Activated CD8-positive, alpha-beta memory T cell treated with anti-CD3 and anti-CD28 coated beads, Interleukin-2, amount 50 U/mL, for 48 hours (primary cell): ENCODE results near the gene EMID1.
A peak's percentile ranks its signal among the peaks of the same experiment; 100 is the strongest.

ENCODE experiments used
- DNase-seq: peaks from one replicate; pipeline ENCODE4 v3.0.0-alpha.2; 2020

Gene EMID1

DNA sequence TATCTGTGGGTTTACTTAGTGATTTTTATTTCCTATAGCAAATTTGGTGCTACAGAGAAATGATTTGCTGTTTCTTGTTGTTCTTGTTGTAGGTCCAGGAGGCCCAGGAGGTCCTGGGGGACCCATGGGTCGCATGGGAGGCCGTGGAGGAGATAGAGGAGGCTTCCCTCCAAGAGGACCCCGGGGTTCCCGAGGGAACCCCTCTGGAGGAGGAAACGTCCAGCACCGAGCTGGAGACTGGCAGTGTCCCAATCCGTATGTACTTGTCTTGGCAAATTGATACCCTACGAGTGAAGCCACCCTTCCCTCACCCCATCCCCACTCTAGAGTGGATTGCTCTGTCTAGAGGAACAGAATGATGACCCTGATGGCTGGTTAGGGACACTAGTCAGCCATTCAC is 92.9 kb downstream of the EMID1 start:
- DNase-seq = no peak

DNA sequence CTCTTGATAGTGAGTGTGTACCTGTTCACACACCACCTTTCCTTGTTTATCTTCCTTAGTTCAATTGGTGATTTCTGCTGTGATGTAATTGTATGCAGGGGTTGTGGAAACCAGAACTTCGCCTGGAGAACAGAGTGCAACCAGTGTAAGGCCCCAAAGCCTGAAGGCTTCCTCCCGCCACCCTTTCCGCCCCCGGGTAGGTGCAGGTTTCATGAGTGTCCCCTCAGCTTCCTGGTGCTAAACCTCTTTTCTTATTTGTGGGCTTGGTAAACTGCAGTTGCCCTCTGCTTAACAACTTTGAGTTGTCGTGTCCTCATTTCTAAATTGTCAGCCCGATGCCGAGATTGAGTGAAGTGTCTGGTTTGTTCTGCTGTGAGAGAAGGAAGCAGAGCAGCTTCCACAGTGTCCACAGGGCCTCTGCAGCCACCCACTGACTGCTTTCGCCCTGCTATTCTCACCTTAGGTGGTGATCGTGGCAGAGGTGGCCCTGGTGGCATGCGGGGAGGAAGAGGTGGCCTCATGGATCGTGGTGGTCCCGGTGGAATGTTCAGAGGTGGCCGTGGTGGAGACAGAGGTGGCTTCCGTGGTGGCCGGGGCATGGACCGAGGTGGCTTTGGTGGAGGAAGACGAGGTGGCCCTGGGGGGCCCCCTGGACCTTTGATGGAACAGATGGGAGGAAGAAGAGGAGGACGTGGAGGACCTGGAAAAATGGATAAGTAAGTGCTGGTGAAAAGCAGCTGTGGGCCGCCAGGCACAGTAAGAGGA is 93.6 kb downstream of the EMID1 start:
- peak; percentile 38 for DNase-seq

DNA sequence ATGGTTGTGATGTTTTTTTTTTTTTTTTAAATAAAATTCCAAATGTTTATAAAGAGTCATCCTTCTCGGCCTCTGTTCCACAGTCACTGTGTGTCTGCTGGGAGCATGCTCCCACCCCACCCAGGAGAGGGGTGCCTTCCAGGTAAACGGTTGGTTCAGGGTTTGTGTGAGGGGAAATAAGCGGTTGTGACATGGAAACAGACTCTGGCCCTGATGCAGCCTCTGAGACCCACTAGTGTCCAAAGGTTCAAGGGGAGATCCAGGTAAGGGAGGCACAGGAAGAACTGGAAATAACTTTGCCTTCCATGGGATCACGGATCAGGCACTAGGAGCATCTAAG is 94.7 kb downstream of the EMID1 start:
- DNase-seq = no peak

DNA sequence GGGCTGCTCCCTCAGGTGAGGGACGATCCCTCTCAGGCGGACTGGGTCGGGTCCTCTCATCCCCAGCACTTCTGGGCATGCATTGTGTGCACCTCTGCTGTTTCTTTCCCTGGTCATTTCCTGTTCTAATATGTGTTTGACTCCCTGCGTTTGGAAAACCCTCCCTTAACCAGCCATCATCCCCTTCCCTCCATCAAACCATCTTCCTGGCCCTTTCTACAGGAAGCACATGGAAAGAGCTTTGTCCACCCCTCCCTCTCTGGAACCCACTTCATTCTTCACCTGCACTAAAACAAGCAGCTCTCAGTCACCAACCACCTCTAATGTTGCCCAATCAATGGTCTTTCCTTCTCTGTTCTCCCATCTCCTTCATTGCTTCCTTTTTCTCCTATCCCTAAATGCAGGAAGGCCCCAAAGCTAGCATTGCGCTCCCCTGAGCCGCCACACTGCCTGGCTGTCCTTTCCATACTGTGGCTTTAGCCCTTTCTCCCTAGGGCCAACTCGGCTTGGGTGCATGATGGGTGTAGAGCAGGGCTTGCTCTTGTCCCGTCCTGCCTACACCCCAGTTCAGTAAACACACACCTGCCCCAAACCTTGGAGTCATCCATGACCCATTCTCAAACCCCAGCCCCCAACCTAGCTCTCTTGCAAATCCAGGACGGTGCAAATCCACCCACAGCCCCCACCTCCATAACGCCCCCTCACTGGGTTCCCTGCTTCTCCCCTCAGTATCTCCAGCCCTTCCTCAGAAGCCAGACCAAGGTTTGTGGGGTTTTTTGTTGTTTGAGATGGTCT is 95.3 kb downstream of the EMID1 start:
- peak; percentile 62 for DNase-seq

DNA sequence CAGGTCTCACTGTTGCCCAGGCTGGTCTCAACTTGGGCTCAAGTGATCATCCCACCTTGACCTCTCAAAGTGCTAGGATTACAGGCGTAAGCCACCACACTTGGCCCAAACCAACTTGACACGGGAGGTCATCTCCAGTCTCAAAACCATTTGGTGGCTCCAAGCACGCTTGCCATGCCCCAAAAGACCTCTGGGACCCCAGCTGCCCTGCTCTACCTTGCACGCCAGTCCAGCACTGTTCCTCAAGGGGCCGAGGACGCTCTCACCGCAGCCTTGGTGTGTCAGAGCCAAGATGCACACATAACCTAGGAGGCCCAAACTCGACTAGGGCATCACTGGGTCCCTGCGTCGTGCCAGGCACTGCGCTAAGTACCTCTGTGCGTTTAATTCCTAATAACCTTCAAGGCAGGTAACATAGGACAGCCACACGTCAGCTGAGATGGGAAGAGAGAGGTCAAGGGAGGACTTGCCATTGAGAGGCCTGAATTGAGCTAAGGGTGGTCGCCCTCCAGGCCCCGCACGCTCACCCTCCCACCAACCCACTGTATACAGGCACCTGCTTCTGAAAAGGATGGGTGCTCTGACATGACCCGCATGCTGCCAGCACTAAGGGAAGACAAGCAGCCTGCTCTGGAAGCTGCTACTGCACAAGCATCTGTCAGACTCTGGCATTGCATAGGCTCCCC is 96.2 kb downstream of the EMID1 start:
- peak; percentile 57 for DNase-seq

DNA sequence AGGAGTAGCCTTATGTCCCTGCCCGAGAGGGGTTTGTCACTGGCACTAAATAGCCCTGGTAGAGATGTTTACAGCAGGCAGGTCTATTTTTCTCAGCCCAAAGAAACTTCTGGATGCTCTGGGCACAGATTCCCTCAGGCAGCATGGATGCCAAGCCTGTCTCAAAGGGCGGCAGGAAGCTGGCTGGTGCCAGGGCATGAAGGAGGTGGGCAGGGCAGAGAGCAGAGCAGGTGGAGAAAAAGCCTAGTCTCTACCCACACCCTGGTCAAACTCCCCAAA is 96.6 kb downstream of the EMID1 start:
- no peak for DNase-seq

DNA sequence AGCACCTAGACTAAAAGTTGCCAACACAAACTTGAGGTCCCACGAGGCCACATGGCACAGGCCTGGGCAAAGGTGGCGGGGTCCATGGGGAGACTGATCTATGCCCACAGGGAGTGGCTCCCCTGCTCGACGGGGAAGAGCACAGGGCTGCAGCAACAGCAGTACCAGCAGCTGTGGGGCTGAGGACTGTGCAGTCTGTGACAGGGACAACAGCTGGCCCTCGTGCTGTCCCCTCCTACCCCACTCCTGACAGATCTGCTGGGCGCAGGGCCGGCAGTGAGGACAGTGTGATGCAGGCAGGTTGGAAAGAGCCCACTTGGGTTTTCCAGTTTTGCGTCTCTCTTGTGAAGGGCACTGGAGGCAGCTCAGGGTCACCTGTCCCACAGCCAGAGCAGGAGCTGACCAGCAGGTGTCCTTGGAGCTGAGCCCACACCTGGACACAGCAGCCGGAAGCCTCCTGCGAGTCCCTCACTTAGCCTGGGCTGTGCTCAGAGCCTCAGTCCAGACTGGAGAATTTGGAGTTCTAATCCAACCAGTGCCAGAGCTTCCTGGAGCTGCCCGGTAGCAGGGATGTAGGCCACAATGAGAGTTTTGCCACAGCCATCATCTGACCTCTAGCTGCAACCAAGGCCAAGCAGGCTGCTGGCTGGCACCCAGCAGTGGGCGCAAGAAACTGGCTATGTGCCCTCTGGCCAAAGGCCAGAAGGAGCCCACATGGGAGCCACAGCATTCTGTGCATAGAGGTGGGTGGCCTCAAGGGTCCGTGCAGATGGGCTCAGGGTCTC is 97.2 kb downstream of the EMID1 start:
- DNase-seq = peak; percentile 50

DNA sequence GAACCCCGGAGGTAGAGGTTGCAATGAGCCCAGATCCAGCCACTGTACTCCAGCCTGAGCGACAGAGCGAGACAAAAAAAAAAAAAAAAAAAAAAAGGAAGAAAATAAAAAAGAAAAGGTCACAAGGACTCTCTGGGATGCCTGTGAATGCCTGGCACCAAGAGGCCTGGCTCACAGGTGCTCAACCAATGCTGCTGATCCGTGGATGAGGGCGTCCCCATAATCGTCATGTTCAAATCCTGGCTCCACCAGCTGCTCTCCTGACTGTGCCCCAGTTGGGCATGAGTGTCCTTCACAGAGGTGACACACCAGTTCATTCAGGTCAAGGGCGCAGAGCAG is 100.1 kb downstream of the EMID1 start:
- DNase-seq = no peak

DNA sequence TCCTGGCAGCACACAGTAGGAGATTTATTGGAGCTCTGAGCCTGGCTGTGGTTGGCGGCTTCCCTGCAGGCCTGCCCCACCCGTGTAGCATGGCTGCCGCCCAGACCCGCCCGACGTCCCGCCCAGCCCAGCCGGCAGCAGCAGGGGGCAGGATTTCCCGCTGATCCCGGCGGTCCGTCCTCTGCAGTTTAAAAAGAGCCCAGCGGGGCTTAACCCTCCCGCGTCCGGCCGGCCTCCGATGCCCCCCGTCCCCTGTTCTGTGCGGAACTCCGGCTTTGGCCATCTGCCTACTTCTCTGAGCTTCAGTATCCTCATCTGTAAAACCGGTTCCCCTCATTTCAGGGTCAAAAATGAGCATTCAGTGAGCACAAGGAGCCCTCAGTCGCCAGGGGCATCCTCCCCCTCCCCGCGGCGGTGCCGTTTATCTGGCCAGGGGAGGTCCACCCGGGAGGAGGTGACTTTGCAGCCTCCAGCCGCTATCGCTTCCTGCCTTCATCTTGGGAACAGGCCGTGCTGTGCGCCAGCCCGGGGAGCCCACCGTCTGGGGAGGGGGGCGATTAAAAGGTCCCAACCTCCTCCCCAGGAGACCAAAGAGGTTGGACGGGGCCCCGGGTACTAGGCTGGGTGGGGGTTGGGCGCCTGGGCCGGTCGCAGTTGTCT is 100.6 kb downstream of the EMID1 start, which contains the start of gene GAS2L1:
GAS2L1 (plus strand) TSS at position 476 of the 660 bp plus-strand sequence. CDS start 1,456 bp downstream, outside the sequence.
- DNase-seq = peak; percentile 82

DNA sequence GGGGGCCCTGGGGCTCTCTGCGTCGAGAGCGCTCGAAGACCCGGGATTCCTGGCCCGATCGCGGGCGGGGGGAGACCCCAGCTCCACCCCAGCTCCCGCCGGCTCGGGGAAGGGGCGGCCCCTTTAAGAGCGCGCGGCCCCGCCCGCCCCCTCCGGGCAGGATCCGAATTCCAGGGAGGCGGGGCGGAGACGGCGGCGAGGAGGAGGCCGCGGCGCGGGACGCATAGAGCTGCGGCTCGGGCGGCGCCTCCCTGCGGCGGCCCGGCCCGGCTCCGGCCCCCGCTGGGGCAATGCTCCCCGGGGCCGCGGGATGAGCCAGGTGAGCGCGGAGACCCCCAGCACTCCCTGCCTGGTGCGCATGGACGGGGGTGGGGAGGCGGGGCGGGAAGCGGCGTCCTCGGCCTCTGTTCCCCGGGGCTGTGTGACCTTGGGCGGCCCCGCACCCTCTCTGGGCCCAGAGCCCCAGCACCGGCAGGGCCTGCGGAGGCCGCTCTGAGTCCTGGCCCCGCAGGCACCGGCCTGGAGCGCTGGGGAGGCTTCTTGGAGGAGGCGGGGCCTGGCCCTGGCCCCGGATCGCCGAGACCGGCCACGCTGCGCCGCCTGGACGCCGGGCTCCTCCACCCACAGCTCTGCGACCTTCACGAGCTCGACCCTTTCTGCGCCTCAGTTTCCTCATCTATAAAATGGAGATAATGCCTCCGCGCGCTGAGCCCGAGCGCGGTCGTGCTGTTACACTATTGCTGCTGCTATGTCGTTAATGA is 101.3 kb downstream of the EMID1 start:
- peak; percentile 67 for DNase-seq

DNA sequence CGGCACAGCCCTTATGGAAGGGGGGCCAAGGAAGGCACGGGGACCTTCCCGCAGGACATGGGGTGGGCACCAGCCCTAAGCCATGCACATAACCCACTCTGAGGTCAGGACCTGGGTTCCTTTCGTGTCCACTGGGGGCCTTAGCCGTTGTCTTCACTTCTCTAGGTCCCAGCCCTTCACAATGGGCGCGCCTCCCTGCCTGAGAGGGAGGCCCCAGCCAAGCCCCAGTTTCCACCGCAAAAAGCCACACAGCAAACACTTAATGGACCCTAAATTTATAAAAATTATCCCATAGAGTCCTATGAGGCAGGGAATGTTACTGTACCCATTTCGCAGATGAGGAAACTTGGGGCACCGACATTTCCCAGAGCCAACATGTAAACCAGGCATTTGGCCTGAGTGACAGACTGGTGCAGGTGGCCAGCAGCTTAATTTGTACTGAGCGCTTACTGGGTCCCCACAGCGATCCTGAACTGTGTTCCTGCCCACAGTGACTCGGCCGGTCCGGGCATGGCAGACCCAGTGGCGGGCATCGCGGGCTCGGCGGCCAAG is 102.0 kb downstream of the EMID1 start:
- no peak for DNase-seq

DNA sequence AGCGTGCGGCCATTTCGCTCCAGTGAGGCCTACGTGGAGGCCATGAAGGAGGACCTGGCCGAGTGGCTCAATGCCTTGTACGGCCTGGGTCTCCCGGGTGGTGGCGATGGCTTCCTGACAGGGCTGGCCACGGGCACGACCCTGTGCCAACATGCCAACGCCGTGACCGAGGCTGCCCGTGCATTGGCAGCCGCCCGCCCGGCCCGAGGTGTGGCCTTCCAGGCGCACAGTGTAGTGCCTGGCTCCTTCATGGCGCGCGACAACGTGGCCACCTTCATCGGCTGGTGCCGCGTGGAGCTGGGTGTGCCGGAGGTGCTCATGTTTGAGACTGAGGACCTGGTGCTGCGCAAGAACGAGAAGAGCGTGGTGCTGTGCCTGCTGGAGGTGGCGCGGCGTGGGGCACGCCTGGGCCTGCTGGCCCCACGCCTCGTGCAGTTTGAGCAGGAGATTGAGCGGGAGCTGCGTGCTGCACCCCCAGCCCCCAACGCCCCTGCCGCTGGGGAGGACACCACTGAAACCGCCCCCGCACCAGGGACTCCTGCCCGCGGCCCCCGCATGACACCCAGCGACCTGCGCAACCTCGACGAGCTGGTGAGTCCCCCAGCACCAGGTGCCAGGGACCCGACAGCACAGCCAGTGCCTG is 102.6 kb downstream of the EMID1 start:
- no peak for DNase-seq

DNA sequence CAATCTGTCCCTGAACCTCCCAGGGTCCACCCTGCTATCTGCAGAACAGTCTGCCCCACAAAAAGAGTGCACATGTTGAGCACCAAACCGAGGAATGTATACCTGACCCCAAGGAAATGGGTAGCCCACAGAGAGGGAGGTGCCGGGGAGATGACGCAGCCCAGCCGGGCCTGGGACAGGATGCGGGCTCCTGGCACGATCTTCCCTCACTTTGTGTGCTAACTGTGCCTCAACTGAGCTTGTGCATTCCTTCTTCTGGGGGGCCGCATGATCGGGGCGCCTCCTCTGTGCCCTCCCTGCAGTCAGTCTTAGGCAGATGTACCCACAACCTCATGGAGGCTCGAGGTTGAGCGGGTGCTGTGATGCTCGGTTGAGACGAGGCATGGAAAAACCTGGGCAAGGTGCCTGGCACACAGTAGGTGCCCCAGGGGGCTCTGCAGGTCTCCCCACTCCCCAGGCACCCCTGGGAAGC is 103.1 kb downstream of the EMID1 start:
- DNase-seq = peak; percentile 64
